Astrocyte (in vitro differentiated cells and primary cell): ENCODE data around the gene FFAR1.

ENCODE experiments used
- CTCF ChIP-seq: IDR thresholded peaks from 2 replicates; pipeline ENCODE4 v1.5.1; 2011; ENCODE audit warnings: low read depth, mild to moderate bottlenecking, inconsistent platforms, low read length, moderate library complexity; ENCODE audit not compliant: insufficient read depth
- EZH2 ChIP-seq: IDR thresholded peaks from 2 replicates; pipeline ENCODE4 v1.6.1; 2012; ENCODE audit warnings: mild to moderate bottlenecking, low read length, inconsistent platforms; ENCODE audit not compliant: insufficient read depth

GRCh38 chr19:35362261-35363000 lies 14.7 kb downstream of the FFAR1 start:
- no peak for TF ChIP-seq CTCF
- TF ChIP-seq EZH2 = no peak
